Keratinocyte (primary cell): ENCODE measurements around the gene KIF16B. TPM values are rescaled to one million over a fixed set of nuclear protein-coding genes. Genes with fewer than 3 reads are reported as not detected.

Source experiments
- DNase-seq: peaks from one replicate; pipeline ENCODE4 v3.0.0-alpha.2; 2011; ENCODE audit warnings: low read depth, missing footprints, low spot score
- FAIRE-seq: peaks from 2 replicates; lab custom pipeline; 2011; peaks lifted over from hg19 to GRCh38; lab: Jason Lieb, UNC
- H2AFZ ChIP-seq: 2 replicates; pipeline ENCODE4 v1.6.0; 2012; ENCODE audit warnings: low read length, control low read depth, inconsistent platforms; ENCODE audit not compliant: control insufficient read depth
- H3K27ac ChIP-seq: 2 replicates; pipeline ENCODE4 v1.5.1; 2011; ENCODE audit warnings: low read length; ENCODE audit not compliant: control insufficient read depth, insufficient read depth
- H3K27me3 ChIP-seq: 3 replicates; pipeline ENCODE4 v1.6.0; 2011; ENCODE audit warnings: low read length; ENCODE audit not compliant: control insufficient read depth, insufficient read depth; ENCODE audit errors: extremely low read depth
- H3K36me3 ChIP-seq, 2 experiments: 2 replicates in 1 of 2; 3 replicates in 1 of 2; pipeline ENCODE4 v1.5.1; 2011; ENCODE audit warnings: low read length in 2 of 2, mild to moderate bottlenecking in 1 of 2; ENCODE audit not compliant: control insufficient read depth in 2 of 2, insufficient read depth in 2 of 2; ENCODE audit errors: extremely low read depth in 1 of 2
- H3K4me1 ChIP-seq: 3 replicates; pipeline ENCODE4 v1.5.1; 2011; ENCODE audit warnings: low read length; ENCODE audit not compliant: control insufficient read depth, insufficient read depth; ENCODE audit errors: extremely low read depth
- H3K4me2 ChIP-seq: 3 replicates; pipeline ENCODE4 v1.6.0; 2011; ENCODE audit warnings: low read depth, low read length; ENCODE audit not compliant: control insufficient read depth, insufficient read depth; ENCODE audit errors: extremely low read depth
- H3K4me3 ChIP-seq, 3 experiments: fragments of 200-600 bp in 1 of 3; sonication (generic) in 1 of 3; 2 replicates in 2 of 3; 3 replicates in 1 of 3; pipeline ENCODE4 v1.5.1; 2011 to 2016; ENCODE audit warnings: low read length in 3 of 3, mild to moderate bottlenecking in 3 of 3, control low read depth in 2 of 3, inconsistent platforms in 1 of 3, low read depth in 1 of 3, mixed read lengths in 1 of 3, mixed run types in 1 of 3, moderate library complexity in 1 of 3; ENCODE audit not compliant: control insufficient read depth in 2 of 3, insufficient read depth in 2 of 3; ENCODE audit errors: extremely low read depth in 1 of 3
- H3K79me2 ChIP-seq: 2 replicates; pipeline ENCODE4 v1.6.0; 2012; ENCODE audit warnings: low read length; ENCODE audit not compliant: control insufficient read depth, insufficient read depth
- H3K9ac ChIP-seq: 3 replicates; pipeline ENCODE4 v1.6.0; 2011; ENCODE audit warnings: low read length; ENCODE audit not compliant: control insufficient read depth, insufficient read depth; ENCODE audit errors: extremely low read depth
- H3K9me1 ChIP-seq: 3 replicates; pipeline ENCODE4 v1.6.0; 2011; ENCODE audit warnings: low read length; ENCODE audit not compliant: control insufficient read depth, insufficient read depth; ENCODE audit errors: extremely low read depth
- H3K9me3 ChIP-seq: 2 replicates; pipeline ENCODE4 v1.5.1; 2012; ENCODE audit warnings: low read depth, low read length; ENCODE audit not compliant: control insufficient read depth
- H4K20me1 ChIP-seq: 3 replicates; pipeline ENCODE4 v1.6.0; 2011; ENCODE audit warnings: low read length; ENCODE audit not compliant: control insufficient read depth, insufficient read depth; ENCODE audit errors: extremely low read depth
- EZH2 ChIP-seq: IDR thresholded peaks from one replicate; pipeline ENCODE4 v1.6.1; 2012; ENCODE audit warnings: inconsistent platforms, mild to moderate bottlenecking, low read length, moderate library complexity
- dilution Hi-C: fragments of 300-500 bp; cut with MboI; formaldehyde crosslinking; loops from one replicate; pipeline ENCODE4 v1.7.0; 2020; ENCODE audit warnings: low sequenced_read_pairs; ENCODE audit not compliant: extremely low pct_ligation_motif_present
- polyA plus RNA-seq, 5 experiments: library from polyadenylated mRNA; depleted of rRNA in 3 of 5; stranded (reverse) in 3 of 5; stranded (forward) in 1 of 5; unstranded in 1 of 5; fragments of >200 nt; gene quantifications; 1 replicate in 1 of 5; 2 replicates in 3 of 5; 3 replicates in 1 of 5; pipeline versions ENCODE4 v1.2.1 to v1.2.3, GENCODE V29; 2011 to 2012; ENCODE audit warnings: missing spikeins in 2 of 5, low read depth in 1 of 5, low replicate concordance in 1 of 5
- TF ChIP-seq, protein P1 (sequence below), 3 experiments: IDR thresholded peaks in 1 of 3; conservative IDR thresholded peaks in 1 of 3; optimal IDR thresholded peaks in 1 of 3; 2 replicates in 2 of 3; 3 replicates in 1 of 3; pipeline versions ENCODE3 to v1.5.1; 2011; ENCODE audit warnings: low read length in 3 of 3, mild to moderate bottlenecking in 3 of 3, moderate library complexity in 2 of 3, control low read depth in 1 of 3, inconsistent platforms in 1 of 3; ENCODE audit not compliant: insufficient read depth in 2 of 3; ENCODE audit errors: extremely low read depth in 1 of 3

KIF16B gene
- polyA plus RNA-seq, 1 donor (not counting 4 experiments of a cell fraction or from before 2014, with no cell fraction given) = 16.1 TPM

DNA sequence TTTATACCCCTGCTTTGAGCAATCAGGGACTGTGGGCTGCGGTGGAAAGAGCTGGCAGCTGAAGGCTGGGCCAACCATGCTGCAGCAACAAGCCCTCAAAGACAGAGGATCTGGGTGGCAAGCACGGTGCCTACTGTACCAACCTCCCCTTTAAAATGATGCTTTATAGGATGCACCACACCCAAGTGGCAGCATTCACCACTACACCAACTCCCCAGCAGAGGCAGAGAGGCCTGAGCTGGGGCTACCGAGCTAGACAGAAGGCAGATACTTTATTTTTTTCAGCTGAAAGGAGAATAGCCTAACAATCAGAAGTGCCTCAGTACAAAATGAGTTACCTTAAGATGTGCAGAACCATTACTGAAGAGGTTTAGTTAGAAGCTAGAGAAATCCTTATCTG is 31.4 kb downstream of the KIF16B start:
- dilution Hi-C loops = no loop called here
- Histone ChIP-seq H3K9me1 (peaks cover 2% of the 10 kb centered on the region), H3K79me2 (peaks cover 39% of the 10 kb centered on the region), H3K27ac (no peak overlapping the region), H3K27me3 (no peaks in the 10 kb centered on the region), H4K20me1 (no peaks in the 10 kb centered on the region), H3K4me2 (no peak overlapping the region), H2AFZ (no peak overlapping the region), H3K9me3 (no peaks in the 10 kb centered on the region), H3K4me3 (no peak overlapping the region), H3K36me3 (no peaks in the 10 kb centered on the region), H3K4me1 (no peaks in the 10 kb centered on the region), H3K9ac (no peak overlapping the region)
- FAIRE-seq = no peak
- TF ChIP-seq, protein P1, sequence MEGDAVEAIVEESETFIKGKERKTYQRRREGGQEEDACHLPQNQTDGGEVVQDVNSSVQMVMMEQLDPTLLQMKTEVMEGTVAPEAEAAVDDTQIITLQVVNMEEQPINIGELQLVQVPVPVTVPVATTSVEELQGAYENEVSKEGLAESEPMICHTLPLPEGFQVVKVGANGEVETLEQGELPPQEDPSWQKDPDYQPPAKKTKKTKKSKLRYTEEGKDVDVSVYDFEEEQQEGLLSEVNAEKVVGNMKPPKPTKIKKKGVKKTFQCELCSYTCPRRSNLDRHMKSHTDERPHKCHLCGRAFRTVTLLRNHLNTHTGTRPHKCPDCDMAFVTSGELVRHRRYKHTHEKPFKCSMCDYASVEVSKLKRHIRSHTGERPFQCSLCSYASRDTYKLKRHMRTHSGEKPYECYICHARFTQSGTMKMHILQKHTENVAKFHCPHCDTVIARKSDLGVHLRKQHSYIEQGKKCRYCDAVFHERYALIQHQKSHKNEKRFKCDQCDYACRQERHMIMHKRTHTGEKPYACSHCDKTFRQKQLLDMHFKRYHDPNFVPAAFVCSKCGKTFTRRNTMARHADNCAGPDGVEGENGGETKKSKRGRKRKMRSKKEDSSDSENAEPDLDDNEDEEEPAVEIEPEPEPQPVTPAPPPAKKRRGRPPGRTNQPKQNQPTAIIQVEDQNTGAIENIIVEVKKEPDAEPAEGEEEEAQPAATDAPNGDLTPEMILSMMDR (optimal IDR thresholded peaks at IDR 0.05 in 1 of 3, IDR thresholded peaks at IDR 0.05 in 1 of 3, conservative IDR thresholded peaks at IDR 0.05 in 1 of 3; ENCODE audit: extremely low read depth in 1 of 3, insufficient read depth in 2 of 3, low read length in 3 of 3) = no peak
- no peak for TF ChIP-seq EZH2
- DNase-seq = no peak

DNA sequence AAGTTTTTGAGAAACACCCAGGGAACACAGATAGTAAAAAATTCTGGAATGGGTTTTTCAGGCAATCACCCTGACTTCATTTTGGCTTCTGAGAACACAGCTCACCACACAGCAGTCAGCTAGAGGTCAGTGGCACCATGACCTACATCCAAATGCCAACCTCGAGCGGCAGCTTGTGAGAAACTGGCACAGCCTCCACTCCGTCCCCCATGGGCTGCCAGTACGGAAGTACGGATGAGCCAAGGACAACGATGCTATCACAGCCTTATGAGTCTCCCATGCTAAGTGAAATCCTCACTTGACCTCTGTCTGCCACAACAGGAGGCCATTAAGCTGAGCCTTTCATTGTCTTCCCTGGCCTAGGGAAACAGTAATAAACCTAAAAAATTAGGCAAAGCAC is 32.0 kb downstream of the KIF16B start:
- DNase-seq (no peak), FAIRE-seq (no peak)
- Histone ChIP-seq H3K79me2 (peaks cover 39% of the 10 kb centered on the region), H3K27ac (no peak overlapping the region), H3K4me1 (no peaks in the 10 kb centered on the region), H3K4me3 (no peak overlapping the region), H4K20me1 (no peaks in the 10 kb centered on the region), H3K27me3 (no peaks in the 10 kb centered on the region), H3K9me3 (no peaks in the 10 kb centered on the region), H3K9ac (no peak overlapping the region), H2AFZ (no peak overlapping the region), H3K36me3 (no peaks in the 10 kb centered on the region), H3K4me2 (no peak overlapping the region), H3K9me1 (peaks cover 2% of the 10 kb centered on the region)
- dilution Hi-C loops = no loop called here
- TF ChIP-seq, protein P1 (optimal IDR thresholded peaks at IDR 0.05 in 1 of 3, IDR thresholded peaks at IDR 0.05 in 1 of 3, conservative IDR thresholded peaks at IDR 0.05 in 1 of 3; ENCODE audit: extremely low read depth in 1 of 3, insufficient read depth in 2 of 3, low read length in 3 of 3) = no peak
- TF ChIP-seq EZH2 = no peak
